ENCODE data around the gene FAHD2A.

FAHD2A gene

GRCh38 chr2:95354925-95355324, 47.6 kb upstream of the FAHD2A start:
- TF ChIP-seq, protein P1, sequence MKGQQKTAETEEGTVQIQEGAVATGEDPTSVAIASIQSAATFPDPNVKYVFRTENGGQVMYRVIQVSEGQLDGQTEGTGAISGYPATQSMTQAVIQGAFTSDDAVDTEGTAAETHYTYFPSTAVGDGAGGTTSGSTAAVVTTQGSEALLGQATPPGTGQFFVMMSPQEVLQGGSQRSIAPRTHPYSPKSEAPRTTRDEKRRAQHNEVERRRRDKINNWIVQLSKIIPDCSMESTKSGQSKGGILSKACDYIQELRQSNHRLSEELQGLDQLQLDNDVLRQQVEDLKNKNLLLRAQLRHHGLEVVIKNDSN (IDR thresholded peaks at IDR 0.05) = no peak
- no peak for TF ChIP-seq EGR1 (IDR thresholded peaks at IDR 0.05)
- TF ChIP-seq YY1 (IDR thresholded peaks at IDR 0.05; ENCODE audit: low read depth) = no peak
- TF ChIP-seq CREB1 (IDR thresholded peaks at IDR 0.05; ENCODE audit: low read depth) = no peak
- TF ChIP-seq ZBTB7A (IDR thresholded peaks at IDR 0.05; ENCODE audit: low read depth) = no peak

GRCh38 chr2:95356821-95357700, 45.4 kb upstream of the FAHD2A start:
- TF ChIP-seq EP300 (IDR thresholded peaks at IDR 0.05; ENCODE audit: borderline replicate concordance) = no peak
- TF ChIP-seq MAX (IDR thresholded peaks at IDR 0.05) = no peak
- TF ChIP-seq, protein P1 (IDR thresholded peaks at IDR 0.05) = no peak
- TF ChIP-seq REST (IDR thresholded peaks at IDR 0.05; ENCODE audit: low read depth) = no peak
- TF ChIP-seq CEBPB (IDR thresholded peaks at IDR 0.05) = no peak
- TF ChIP-seq TAF1 (IDR thresholded peaks at IDR 0.05; ENCODE audit: low read depth) = no peak
- no peak for TF ChIP-seq CREB1 (IDR thresholded peaks at IDR 0.05; ENCODE audit: low read depth)
- TF ChIP-seq RAD21 (IDR thresholded peaks at IDR 0.05; ENCODE audit: low read depth) = no peak

DNA sequence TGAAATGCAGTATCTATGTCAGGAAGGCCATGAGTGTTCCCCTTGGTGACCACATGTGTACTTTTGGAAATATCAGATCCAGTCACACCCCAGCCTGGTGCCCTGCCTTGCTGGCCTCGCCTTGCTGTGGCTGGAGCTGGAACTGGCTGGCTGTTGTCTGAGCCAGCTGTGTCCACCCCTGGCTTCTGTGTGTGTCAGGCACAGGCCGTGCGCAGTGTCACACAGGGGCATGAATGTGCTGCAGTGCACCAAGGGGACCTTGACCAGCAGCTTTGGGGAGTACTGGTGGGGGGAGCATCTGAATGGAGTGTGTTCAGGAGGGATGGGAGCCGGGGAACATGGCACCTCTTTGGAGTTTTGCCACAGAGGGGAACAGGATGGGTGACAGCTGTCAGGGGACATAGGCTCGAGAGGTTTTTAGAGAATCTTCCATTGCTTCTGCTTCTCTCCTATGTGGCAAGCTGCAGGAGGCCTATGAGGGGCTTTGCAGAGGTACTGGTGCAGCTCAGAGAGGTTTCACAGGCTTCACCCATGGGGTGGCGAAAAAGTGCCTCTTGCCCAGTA, 44.7 kb upstream of the FAHD2A start:
- no peak for TF ChIP-seq EGR1 (IDR thresholded peaks at IDR 0.05)

- TF ChIP-seq EP300 (IDR thresholded peaks at IDR 0.05; ENCODE audit: borderline replicate concordance) (no peak), REST (IDR thresholded peaks at IDR 0.05; ENCODE audit: low read depth) (no peak), TAF1 (IDR thresholded peaks at IDR 0.05; ENCODE audit: low read depth) (no peak), YY1 (IDR thresholded peaks at IDR 0.05; ENCODE audit: low read depth) (no peak), MAX (IDR thresholded peaks at IDR 0.05) (no peak), EGR1 (IDR thresholded peaks at IDR 0.05) (no peak), TCF12 (IDR thresholded peaks at IDR 0.05; ENCODE audit: low read depth) (no peak), RAD21 (IDR thresholded peaks at IDR 0.05; ENCODE audit: low read depth) (no peak), CREB1 (IDR thresholded peaks at IDR 0.05; ENCODE audit: low read depth) (no peak), NFIC (IDR thresholded peaks at IDR 0.05) (no peak), FOXM1 (IDR thresholded peaks at IDR 0.05; ENCODE audit: borderline replicate concordance, low read depth) (no peak), TEAD4 (IDR thresholded peaks at IDR 0.05) (no peak), ZBTB7A (IDR thresholded peaks at IDR 0.05; ENCODE audit: low read depth) (no peak), CEBPB (IDR thresholded peaks at IDR 0.05) (no peak)
- TF ChIP-seq, protein P1 (IDR thresholded peaks at IDR 0.05) = no peak
Observed at GRCh38 chr2:95359031-95359430, 43.5 kb upstream of the FAHD2A start.

- TF ChIP-seq TAF1 (IDR thresholded peaks at IDR 0.05; ENCODE audit: low read depth) = no peak
- no peak for TF ChIP-seq EGR1 (IDR thresholded peaks at IDR 0.05)
- TF ChIP-seq RAD21 (IDR thresholded peaks at IDR 0.05; ENCODE audit: low read depth) = no peak
- no peak for TF ChIP-seq CREB1 (IDR thresholded peaks at IDR 0.05; ENCODE audit: low read depth)
- TF ChIP-seq, protein P1 (IDR thresholded peaks at IDR 0.05) = no peak
- TF ChIP-seq NFIC (IDR thresholded peaks at IDR 0.05) = no peak
- TF ChIP-seq FOXM1 (IDR thresholded peaks at IDR 0.05; ENCODE audit: borderline replicate concordance, low read depth) = no peak
- no peak for TF ChIP-seq CEBPB (IDR thresholded peaks at IDR 0.05)
Observed at GRCh38 chr2:95359501-95359930, 43.0 kb upstream of the FAHD2A start.

Measured in Ishikawa (cell line).